HFFc6 (cell line): ENCODE measurements around the gene MYOM3. TPM values are rescaled to one million over a fixed set of nuclear protein-coding genes. Genes with fewer than 3 reads are reported as not detected.

Experiments
- DNase-seq: peaks from one replicate; pipeline ENCODE4 v3.0.0-alpha.2; 2018
- H3K27ac Mint-ChIP-seq: 2 replicates; pipeline ENCODE4 v1.8.0; 2020; ENCODE audit warnings: mild to moderate bottlenecking, mixed read lengths
- H3K27me3 Mint-ChIP-seq: 2 replicates; pipeline ENCODE4 v1.8.0; 2021; ENCODE audit warnings: mild to moderate bottlenecking, moderate library complexity, mixed read lengths; ENCODE audit not compliant: insufficient read depth
- H3K36me3 Mint-ChIP-seq: 2 replicates; pipeline ENCODE4 v1.8.0; 2021; ENCODE audit warnings: low read depth, mixed read lengths
- H3K4me1 Mint-ChIP-seq: 2 replicates; pipeline ENCODE4 v1.8.0; 2020; ENCODE audit warnings: low read depth, mixed read lengths
- H3K4me3 Mint-ChIP-seq: 2 replicates; pipeline ENCODE4 v1.8.0; 2020; ENCODE audit warnings: mild to moderate bottlenecking, moderate library complexity, mixed read lengths
- H3K9me3 Mint-ChIP-seq: 2 replicates; pipeline ENCODE4 v1.8.0; 2020; ENCODE audit warnings: mild to moderate bottlenecking, mixed read lengths
- CTCF ChIP-seq: fragments of 200-600 bp; sonication (generic); IDR thresholded peaks from 2 replicates; pipeline ENCODE4 v1.5.0; 2021; ENCODE audit warnings: antibody characterized with exemption, mild to moderate bottlenecking
- long read RNA-seq: library from polyadenylated mRNA; unstranded; transcript quantifications from one replicate; pipeline ENCODE4 v2.0.0, GENCODE V29; 2019
- total RNA-seq, 6 experiments: library from RNA; stranded (reverse); fragmentation: NEBNext Ultra II Directional; extraction: Animal tissue kit (Norgen Biotek cat#: 25700); gene quantifications; 2 replicates in 1 of 6; 3 replicates in 5 of 6; pipeline ENCODE4 v1.2.3, GENCODE V29; 2021

Gene MYOM3
- total RNA-seq = under 1 TPM in 3 of 6 experiments, not detected in 3; 0.03 to 0.05 (median 0.05) TPM
- long read RNA-seq = 0 reads

GRCh38 chr1:24111996-24112779, at the start of gene MYOM3:
Gene MYOM3 (minus strand): TSS chr1:24112135. CDS start chr1:24108636, 3,499 bp downstream.
- Mint-ChIP-seq H3K4me3 (peak within 1 kb of the TSS; percentile 67), H3K27me3 (peaks cover 5% of the 10 kb centered on the region), H3K4me1 (peaks cover 30% of the 10 kb centered on the region), H3K9me3 (no peaks in the 10 kb centered on the region), H3K36me3 (no peaks in the 10 kb centered on the region), H3K27ac (no peak within 1 kb of the TSS)
- peak; percentile 67 for TF ChIP-seq CTCF
- DNase-seq = peak; percentile 72

- H3K27ac Mint-ChIP-seq = no peak overlapping the region
- H3K4me3 Mint-ChIP-seq = no peak overlapping the region
- no peak for DNase-seq
- TF ChIP-seq CTCF = no peak
- H3K27me3 Mint-ChIP-seq = peaks cover 52% of the 10 kb centered on the region
- no peaks in the 10 kb centered on the region for H3K9me3 Mint-ChIP-seq
- H3K4me1 Mint-ChIP-seq = no peaks in the 10 kb centered on the region
- H3K36me3 Mint-ChIP-seq = no peaks in the 10 kb centered on the region
Measured at GRCh38 chr1:24161270-24161669, 49.3 kb upstream of the MYOM3 start.

GRCh38 chr1:24159366-24159765, 47.4 kb upstream of the MYOM3 start:
- peaks cover 37% of the 10 kb centered on the region for H3K27me3 Mint-ChIP-seq
- no peaks in the 10 kb centered on the region for H3K4me1 Mint-ChIP-seq
- no peak overlapping the region for H3K4me3 Mint-ChIP-seq
- DNase-seq = no peak
- H3K27ac Mint-ChIP-seq = no peak overlapping the region
- no peaks in the 10 kb centered on the region for H3K36me3 Mint-ChIP-seq
- no peaks in the 10 kb centered on the region for H3K9me3 Mint-ChIP-seq
- TF ChIP-seq CTCF = no peak

- TF ChIP-seq CTCF = peak; percentile 64
- Mint-ChIP-seq H3K27me3 (peaks cover 39% of the 10 kb centered on the region), H3K27ac (no peak overlapping the region), H3K36me3 (no peaks in the 10 kb centered on the region), H3K4me3 (no peak overlapping the region), H3K4me1 (no peaks in the 10 kb centered on the region), H3K9me3 (no peaks in the 10 kb centered on the region)
- peak; percentile 10 for DNase-seq
Measured at GRCh38 chr1:24157918-24158481, 46.1 kb upstream of the MYOM3 start.

- Mint-ChIP-seq H3K36me3 (no peaks in the 10 kb centered on the region), H3K4me3 (no peak overlapping the region), H3K4me1 (no peaks in the 10 kb centered on the region), H3K27me3 (peaks cover 45% of the 10 kb centered on the region), H3K9me3 (no peaks in the 10 kb centered on the region), H3K27ac (no peak overlapping the region)
- no peak for TF ChIP-seq CTCF
- no peak for DNase-seq
Measured at GRCh38 chr1:24156542-24157260, 44.8 kb upstream of the MYOM3 start.
